Measurements from ENCODE around the gene TTLL9.

- TF ChIP-seq SIN3A (IDR thresholded peaks at IDR 0.05; ENCODE audit: borderline replicate concordance, insufficient read depth, low read depth, low read length) (no peak), CTCF (IDR thresholded peaks at IDR 0.05) (no peak)
Measured at GRCh38 chr20:31877684-31878083, 7.2 kb downstream of the TTLL9 start.

Measured in Panc1 (cell line).